Ishikawa (cell line): ENCODE results near the gene ARMH3.

ENCODE experiments used
- CEBPB ChIP-seq: IDR thresholded peaks from 2 replicates; pipeline ENCODE4 v1.6.1; 2012
- EGR1 ChIP-seq: IDR thresholded peaks from 2 replicates; pipeline ENCODE4 v1.6.1; 2012
- EP300 ChIP-seq: IDR thresholded peaks from 2 replicates; pipeline ENCODE4 v1.6.1; 2012; ENCODE audit warnings: borderline replicate concordance
- FOXM1 ChIP-seq: IDR thresholded peaks from 2 replicates; pipeline ENCODE4 v1.6.1; 2012; ENCODE audit warnings: low read depth, borderline replicate concordance
- MAX ChIP-seq: IDR thresholded peaks from 2 replicates; pipeline ENCODE4 v1.6.1; 2012
- RAD21 ChIP-seq: IDR thresholded peaks from 2 replicates; pipeline ENCODE4 v1.6.1; 2012; ENCODE audit warnings: low read depth
- REST ChIP-seq: IDR thresholded peaks from 2 replicates; pipeline ENCODE4 v1.6.1; 2012; ENCODE audit warnings: low read depth, mild to moderate bottlenecking
- TCF12 ChIP-seq: IDR thresholded peaks from 2 replicates; pipeline ENCODE4 v1.6.1; 2012; ENCODE audit warnings: low read depth
- TEAD4 ChIP-seq: IDR thresholded peaks from 2 replicates; pipeline ENCODE4 v1.6.1; 2012
- USF1 ChIP-seq: IDR thresholded peaks from 2 replicates; pipeline ENCODE4 v1.6.1; 2012

DNA sequence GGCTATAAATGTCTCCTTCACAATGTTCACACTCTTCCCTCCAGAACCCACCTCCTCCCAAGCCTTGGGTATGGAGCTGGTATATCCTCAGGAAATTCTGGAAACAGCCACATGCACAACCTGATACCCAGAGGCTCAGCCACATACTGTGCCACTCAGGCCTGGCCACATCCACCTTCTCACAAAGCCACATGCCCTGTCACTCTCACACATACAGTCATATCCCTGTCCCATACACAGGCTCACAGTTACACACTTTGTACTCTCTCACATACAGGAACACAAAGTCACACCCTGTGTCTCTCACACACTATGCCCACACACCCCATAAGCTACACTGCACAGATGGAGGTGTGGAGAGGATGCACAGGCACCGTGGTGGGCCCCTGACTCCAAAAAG lies 222.5 kb downstream of the ARMH3 start:
- TF ChIP-seq TEAD4 (no peak), RAD21 (no peak), USF1 (no peak), FOXM1 (no peak), TCF12 (no peak), EP300 (no peak), REST (no peak), EGR1 (no peak), CEBPB (no peak), MAX (no peak)
